ENCODE results near the gene NBEA. TPM values are rescaled to one million over a fixed set of nuclear protein-coding genes. Genes with fewer than 3 reads are reported as not detected.

Gene NBEA
- total and polyA plus RNA-seq, 2 experiments from 2014 or later: 9.1 to 29.1 TPM

DNA sequence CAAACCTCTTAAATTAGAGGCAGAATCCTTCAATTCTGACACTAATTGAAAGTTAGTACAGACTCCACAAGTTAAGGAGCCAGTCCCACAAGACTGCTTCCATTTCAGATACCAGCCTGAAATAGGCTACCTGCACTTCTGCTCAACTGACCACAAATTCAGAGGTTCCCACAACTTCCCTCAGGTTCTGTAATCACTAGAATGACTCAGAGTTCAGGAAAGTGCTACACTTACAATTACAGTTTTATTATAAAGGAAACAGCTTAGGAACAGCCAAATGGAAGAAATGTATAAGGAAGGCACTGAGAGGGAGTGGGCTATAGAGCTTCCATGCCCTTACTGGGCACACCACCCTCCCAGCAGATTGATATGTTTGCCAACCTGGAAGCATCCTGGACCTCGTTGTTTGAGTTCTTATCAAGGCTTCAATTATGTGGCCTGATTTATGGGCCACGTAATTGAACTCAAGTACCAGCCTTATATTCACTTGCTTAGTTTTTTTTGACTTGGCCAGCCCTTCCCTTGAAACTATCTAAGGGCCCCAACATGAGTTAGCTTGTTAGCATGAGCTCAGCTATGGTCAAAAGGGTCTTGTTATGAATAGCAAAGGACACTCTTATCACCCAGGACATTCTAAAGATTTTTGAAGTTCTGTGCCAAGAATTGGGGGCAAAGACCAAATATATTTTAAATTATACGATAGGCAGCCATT is 25.9 kb downstream of the NBEA start:
- H3K27ac ChIP-seq (ENCODE audit: low read depth): no peak overlapping the region
- no peaks in the 10 kb centered on the region for H3K27me3 ChIP-seq (ENCODE audit: insufficient read depth)
- no peak overlapping the region for H3K27ac Mint-ChIP-seq
- H3K9me2 ChIP-seq (ENCODE audit: insufficient read depth): no peaks in the 10 kb centered on the region
- 0 out of 2 replicates have a peak, but pooled peaks cover 4% of the 10 kb centered on the region for H4K20me1 ChIP-seq (replicated peaks; ENCODE audit: insufficient read depth)
- H2AFZ ChIP-seq: no peak overlapping the region
- H3K4me1 Mint-ChIP-seq: peaks cover 15% of the 10 kb centered on the region
- TF ChIP-seq POLR2AphosphoS5 (IDR thresholded peaks at IDR 0.05; ENCODE audit: low read depth) (no peak), CREB1 (CRISPR knock-in tag; IDR thresholded peaks at IDR 0.05; ENCODE audit: low read depth) (no peak), ZNF114 (CRISPR knock-in tag; IDR thresholded peaks at IDR 0.05) (no peak), ZNF331 (CRISPR knock-in tag; IDR thresholded peaks at IDR 0.05; ENCODE audit: low read depth) (no peak), NANOG (IDR thresholded peaks at IDR 0.05; ENCODE audit: borderline replicate concordance) (no peak), STAT1 (IDR thresholded peaks at IDR 0.05; ENCODE audit: unreplicated experiment) (no peak), EZH2 (IDR thresholded peaks at IDR 0.05; ENCODE audit: low read depth, unreplicated experiment) (no peak), EZH2phosphoT487 (IDR thresholded peaks at IDR 0.05; ENCODE audit: unreplicated experiment) (no peak), JUNB (IDR thresholded peaks at IDR 0.05; ENCODE audit: unreplicated experiment) (no peak)
- TF ChIP-seq, protein P1, sequence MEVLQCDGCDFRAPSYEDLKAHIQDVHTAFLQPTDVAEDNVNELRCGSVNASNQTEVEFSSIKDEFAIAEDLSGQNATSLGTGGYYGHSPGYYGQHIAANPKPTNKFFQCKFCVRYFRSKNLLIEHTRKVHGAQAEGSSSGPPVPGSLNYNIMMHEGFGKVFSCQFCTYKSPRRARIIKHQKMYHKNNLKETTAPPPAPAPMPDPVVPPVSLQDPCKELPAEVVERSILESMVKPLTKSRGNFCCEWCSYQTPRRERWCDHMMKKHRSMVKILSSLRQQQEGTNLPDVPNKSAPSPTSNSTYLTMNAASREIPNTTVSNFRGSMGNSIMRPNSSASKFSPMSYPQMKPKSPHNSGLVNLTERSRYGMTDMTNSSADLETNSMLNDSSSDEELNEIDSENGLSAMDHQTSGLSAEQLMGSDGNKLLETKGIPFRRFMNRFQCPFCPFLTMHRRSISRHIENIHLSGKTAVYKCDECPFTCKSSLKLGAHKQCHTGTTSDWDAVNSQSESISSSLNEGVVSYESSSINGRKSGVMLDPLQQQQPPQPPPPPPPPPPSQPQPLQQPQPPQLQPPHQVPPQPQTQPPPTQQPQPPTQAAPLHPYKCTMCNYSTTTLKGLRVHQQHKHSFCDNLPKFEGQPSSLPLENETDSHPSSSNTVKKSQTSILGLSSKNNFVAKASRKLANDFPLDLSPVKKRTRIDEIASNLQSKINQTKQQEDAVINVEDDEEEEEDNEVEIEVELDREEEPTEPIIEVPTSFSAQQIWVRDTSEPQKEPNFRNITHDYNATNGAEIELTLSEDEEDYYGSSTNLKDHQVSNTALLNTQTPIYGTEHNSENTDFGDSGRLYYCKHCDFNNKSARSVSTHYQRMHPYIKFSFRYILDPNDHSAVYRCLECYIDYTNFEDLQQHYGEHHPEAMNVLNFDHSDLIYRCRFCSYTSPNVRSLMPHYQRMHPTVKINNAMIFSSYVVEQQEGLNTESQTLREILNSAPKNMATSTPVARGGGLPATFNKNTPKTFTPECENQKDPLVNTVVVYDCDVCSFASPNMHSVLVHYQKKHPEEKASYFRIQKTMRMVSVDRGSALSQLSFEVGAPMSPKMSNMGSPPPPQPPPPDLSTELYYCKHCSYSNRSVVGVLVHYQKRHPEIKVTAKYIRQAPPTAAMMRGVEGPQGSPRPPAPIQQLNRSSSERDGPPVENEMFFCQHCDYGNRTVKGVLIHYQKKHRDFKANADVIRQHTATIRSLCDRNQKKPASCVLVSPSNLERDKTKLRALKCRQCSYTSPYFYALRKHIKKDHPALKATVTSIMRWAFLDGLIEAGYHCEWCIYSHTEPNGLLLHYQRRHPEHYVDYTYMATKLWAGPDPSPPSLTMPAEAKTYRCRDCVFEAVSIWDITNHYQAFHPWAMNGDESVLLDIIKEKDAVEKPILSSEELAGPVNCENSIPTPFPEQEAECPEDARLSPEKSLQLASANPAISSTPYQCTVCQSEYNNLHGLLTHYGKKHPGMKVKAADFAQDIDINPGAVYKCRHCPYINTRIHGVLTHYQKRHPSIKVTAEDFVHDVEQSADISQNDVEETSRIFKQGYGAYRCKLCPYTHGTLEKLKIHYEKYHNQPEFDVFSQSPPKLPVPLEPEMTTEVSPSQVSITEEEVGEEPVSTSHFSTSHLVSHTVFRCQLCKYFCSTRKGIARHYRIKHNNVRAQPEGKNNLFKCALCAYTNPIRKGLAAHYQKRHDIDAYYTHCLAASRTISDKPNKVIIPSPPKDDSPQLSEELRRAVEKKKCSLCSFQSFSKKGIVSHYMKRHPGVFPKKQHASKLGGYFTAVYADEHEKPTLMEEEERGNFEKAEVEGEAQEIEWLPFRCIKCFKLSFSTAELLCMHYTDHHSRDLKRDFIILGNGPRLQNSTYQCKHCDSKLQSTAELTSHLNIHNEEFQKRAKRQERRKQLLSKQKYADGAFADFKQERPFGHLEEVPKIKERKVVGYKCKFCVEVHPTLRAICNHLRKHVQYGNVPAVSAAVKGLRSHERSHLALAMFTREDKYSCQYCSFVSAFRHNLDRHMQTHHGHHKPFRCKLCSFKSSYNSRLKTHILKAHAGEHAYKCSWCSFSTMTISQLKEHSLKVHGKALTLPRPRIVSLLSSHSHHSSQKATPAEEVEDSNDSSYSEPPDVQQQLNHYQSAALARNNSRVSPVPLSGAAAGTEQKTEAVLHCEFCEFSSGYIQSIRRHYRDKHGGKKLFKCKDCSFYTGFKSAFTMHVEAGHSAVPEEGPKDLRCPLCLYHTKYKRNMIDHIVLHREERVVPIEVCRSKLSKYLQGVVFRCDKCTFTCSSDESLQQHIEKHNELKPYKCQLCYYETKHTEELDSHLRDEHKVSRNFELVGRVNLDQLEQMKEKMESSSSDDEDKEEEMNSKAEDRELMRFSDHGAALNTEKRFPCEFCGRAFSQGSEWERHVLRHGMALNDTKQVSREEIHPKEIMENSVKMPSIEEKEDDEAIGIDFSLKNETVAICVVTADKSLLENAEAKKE (CRISPR knock-in tag; IDR thresholded peaks at IDR 0.05): no peak
- TF ChIP-seq, protein P2, sequence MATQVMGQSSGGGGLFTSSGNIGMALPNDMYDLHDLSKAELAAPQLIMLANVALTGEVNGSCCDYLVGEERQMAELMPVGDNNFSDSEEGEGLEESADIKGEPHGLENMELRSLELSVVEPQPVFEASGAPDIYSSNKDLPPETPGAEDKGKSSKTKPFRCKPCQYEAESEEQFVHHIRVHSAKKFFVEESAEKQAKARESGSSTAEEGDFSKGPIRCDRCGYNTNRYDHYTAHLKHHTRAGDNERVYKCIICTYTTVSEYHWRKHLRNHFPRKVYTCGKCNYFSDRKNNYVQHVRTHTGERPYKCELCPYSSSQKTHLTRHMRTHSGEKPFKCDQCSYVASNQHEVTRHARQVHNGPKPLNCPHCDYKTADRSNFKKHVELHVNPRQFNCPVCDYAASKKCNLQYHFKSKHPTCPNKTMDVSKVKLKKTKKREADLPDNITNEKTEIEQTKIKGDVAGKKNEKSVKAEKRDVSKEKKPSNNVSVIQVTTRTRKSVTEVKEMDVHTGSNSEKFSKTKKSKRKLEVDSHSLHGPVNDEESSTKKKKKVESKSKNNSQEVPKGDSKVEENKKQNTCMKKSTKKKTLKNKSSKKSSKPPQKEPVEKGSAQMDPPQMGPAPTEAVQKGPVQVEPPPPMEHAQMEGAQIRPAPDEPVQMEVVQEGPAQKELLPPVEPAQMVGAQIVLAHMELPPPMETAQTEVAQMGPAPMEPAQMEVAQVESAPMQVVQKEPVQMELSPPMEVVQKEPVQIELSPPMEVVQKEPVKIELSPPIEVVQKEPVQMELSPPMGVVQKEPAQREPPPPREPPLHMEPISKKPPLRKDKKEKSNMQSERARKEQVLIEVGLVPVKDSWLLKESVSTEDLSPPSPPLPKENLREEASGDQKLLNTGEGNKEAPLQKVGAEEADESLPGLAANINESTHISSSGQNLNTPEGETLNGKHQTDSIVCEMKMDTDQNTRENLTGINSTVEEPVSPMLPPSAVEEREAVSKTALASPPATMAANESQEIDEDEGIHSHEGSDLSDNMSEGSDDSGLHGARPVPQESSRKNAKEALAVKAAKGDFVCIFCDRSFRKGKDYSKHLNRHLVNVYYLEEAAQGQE (IDR thresholded peaks at IDR 0.05; ENCODE audit: unreplicated experiment): no peak
- TF ChIP-seq, protein P3, sequence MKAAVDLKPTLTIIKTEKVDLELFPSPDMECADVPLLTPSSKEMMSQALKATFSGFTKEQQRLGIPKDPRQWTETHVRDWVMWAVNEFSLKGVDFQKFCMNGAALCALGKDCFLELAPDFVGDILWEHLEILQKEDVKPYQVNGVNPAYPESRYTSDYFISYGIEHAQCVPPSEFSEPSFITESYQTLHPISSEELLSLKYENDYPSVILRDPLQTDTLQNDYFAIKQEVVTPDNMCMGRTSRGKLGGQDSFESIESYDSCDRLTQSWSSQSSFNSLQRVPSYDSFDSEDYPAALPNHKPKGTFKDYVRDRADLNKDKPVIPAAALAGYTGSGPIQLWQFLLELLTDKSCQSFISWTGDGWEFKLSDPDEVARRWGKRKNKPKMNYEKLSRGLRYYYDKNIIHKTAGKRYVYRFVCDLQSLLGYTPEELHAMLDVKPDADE (IDR thresholded peaks at IDR 0.05): no peak
- TF ChIP-seq, protein P4, sequence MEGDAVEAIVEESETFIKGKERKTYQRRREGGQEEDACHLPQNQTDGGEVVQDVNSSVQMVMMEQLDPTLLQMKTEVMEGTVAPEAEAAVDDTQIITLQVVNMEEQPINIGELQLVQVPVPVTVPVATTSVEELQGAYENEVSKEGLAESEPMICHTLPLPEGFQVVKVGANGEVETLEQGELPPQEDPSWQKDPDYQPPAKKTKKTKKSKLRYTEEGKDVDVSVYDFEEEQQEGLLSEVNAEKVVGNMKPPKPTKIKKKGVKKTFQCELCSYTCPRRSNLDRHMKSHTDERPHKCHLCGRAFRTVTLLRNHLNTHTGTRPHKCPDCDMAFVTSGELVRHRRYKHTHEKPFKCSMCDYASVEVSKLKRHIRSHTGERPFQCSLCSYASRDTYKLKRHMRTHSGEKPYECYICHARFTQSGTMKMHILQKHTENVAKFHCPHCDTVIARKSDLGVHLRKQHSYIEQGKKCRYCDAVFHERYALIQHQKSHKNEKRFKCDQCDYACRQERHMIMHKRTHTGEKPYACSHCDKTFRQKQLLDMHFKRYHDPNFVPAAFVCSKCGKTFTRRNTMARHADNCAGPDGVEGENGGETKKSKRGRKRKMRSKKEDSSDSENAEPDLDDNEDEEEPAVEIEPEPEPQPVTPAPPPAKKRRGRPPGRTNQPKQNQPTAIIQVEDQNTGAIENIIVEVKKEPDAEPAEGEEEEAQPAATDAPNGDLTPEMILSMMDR (conservative IDR thresholded peaks at IDR 0.05; ENCODE audit: low read depth in 2 of 2): no peak
- peaks cover 8% of the 10 kb centered on the region; the same call in 1 of the 2 replicates for H3K4me1 ChIP-seq (ENCODE audit: insufficient read depth)
- no peak for ATAC-seq
- no peak overlapping the region for H3K4me3 ChIP-seq
- peaks cover 3% of the 10 kb centered on the region for H3K27me3 Mint-ChIP-seq (ENCODE audit: insufficient read depth, low read depth, poor library complexity)
- peaks cover 48% of the 10 kb centered on the region for H3K36me3 Mint-ChIP-seq (ENCODE audit: low read depth)
- peaks cover 4% of the 10 kb centered on the region; the same call in 1 of the 2 replicates for H3K36me3 ChIP-seq (ENCODE audit: insufficient read depth)
- peaks cover 87% of the 10 kb centered on the region for H3K79me2 ChIP-seq (replicated peaks; ENCODE audit: insufficient read depth)
- no peak overlapping the region for H3K4me3 Mint-ChIP-seq
- H3K9me3 Mint-ChIP-seq: peaks cover 27% of the 10 kb centered on the region
- no peak overlapping the region for H3K4me2 ChIP-seq
- 0 out of 2 replicates have a peak, but pooled peaks cover 3% of the 10 kb centered on the region for H3F3A ChIP-seq (replicated peaks; ENCODE audit: low read depth)
- DNase-seq (ENCODE audit: low spot score): no peak

Data from GM23338 (cell line).